ENCODE measurements around the gene RNASET2. TPM values are rescaled to one million over a fixed set of nuclear protein-coding genes. Genes with fewer than 3 reads are reported as not detected.

RNASET2 gene
- total and polyA plus RNA-seq, 2 of the 13 experiments (the other 11 are each of a cell fraction or from before 2014, with no cell fraction given) = 44.6 to 597 TPM

- TF ChIP-seq ZUFSP (CRISPR knock-in tag; IDR thresholded peaks at IDR 0.05; ENCODE audit: borderline replicate concordance) (no peak), SRY (CRISPR knock-in tag; IDR thresholded peaks at IDR 0.05) (no peak), TARDBP (CRISPR knock-in tag; IDR thresholded peaks at IDR 0.05) (no peak), ZNF605 (CRISPR knock-in tag; IDR thresholded peaks at IDR 0.05) (no peak; the same call in 1 of the 2 replicates), GRHL1 (CRISPR knock-in tag; conservative IDR thresholded peaks at IDR 0.05) (no peak), ZNF234 (CRISPR knock-in tag; conservative IDR thresholded peaks at IDR 0.05) (0 out of 2 replicates have a peak, but pooled peaks have one; percentile 44), SIN3A (IDR thresholded peaks at IDR 0.05; ENCODE audit: borderline replicate concordance, low read depth, low read length) (peak; percentile 98; the same call in 1 of the 2 replicates), ZNF766 (CRISPR knock-in tag; IDR thresholded peaks at IDR 0.05; ENCODE audit: borderline replicate concordance) (no peak), KLF11 (CRISPR knock-in tag; IDR thresholded peaks at IDR 0.05) (peak; percentile 69; the same call in 1 of the 2 replicates), SIN3B (IDR thresholded peaks at IDR 0.05; ENCODE audit: low read length) (peak; percentile 97), ZSCAN20 (CRISPR knock-in tag; IDR thresholded peaks at IDR 0.05; ENCODE audit: borderline replicate concordance) (0 out of 2 replicates have a peak, but pooled peaks have one; percentile 38), IKZF5 (CRISPR knock-in tag; IDR thresholded peaks at IDR 0.05) (no peak), RFXANK (CRISPR knock-in tag; IDR thresholded peaks at IDR 0.05) (no peak), ZNF34 (CRISPR knock-in tag; IDR thresholded peaks at IDR 0.05; ENCODE audit: borderline replicate concordance) (no peak), MATR3 (CRISPR knock-in tag; IDR thresholded peaks at IDR 0.05) (no peak), SPEN (CRISPR knock-in tag; IDR thresholded peaks at IDR 0.05; ENCODE audit: low read depth) (no peak), GTF3A (CRISPR knock-in tag; conservative IDR thresholded peaks at IDR 0.05) (no peak), TBL1XR1 (IDR thresholded peaks at IDR 0.05; ENCODE audit: borderline replicate concordance, low read length, partially characterized antibody) (no peak), KLF15 (CRISPR knock-in tag; IDR thresholded peaks at IDR 0.05; ENCODE audit: borderline replicate concordance) (peak; percentile 30; the same call in 1 of the 2 replicates), ZXDC (CRISPR knock-in tag; IDR thresholded peaks at IDR 0.05) (no peak), CBFB (CRISPR knock-in tag; IDR thresholded peaks at IDR 0.05) (no peak)
Observed at GRCh38 chr6:166998256-166999144, 42.1 kb upstream of the RNASET2 start (continued).

Data from HepG2 (cell line).